ENCODE measurements around the gene NAT14.

DNA sequence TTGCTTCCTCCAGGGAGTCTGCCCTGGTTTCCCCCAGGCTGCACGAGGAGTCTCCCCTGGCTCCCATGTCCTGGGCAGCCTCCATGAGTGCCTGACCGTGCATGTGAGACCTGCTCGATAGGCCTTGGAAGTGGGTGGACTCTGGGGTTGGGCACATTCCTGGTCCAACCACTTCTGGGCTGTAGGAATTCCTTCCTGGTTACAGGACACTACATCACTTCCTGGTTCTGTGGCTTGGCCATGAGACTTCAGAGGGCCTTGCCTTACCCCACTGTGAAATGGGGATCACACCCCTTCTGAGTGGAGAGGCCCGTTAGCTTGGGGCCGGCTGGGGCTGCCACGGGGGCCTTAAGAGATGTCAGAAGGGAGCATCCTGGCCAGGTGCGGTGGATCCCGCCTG lies 12.5 kb upstream of the NAT14 start:
- TF ChIP-seq POLR2AphosphoS5 (IDR thresholded peaks at IDR 0.05; ENCODE audit: insufficient read depth in 1 of 2, low read depth in 1 of 2) (no peak), POLR2A (IDR thresholded peaks at IDR 0.05) (no peak)
- TF ChIP-seq, protein P1, sequence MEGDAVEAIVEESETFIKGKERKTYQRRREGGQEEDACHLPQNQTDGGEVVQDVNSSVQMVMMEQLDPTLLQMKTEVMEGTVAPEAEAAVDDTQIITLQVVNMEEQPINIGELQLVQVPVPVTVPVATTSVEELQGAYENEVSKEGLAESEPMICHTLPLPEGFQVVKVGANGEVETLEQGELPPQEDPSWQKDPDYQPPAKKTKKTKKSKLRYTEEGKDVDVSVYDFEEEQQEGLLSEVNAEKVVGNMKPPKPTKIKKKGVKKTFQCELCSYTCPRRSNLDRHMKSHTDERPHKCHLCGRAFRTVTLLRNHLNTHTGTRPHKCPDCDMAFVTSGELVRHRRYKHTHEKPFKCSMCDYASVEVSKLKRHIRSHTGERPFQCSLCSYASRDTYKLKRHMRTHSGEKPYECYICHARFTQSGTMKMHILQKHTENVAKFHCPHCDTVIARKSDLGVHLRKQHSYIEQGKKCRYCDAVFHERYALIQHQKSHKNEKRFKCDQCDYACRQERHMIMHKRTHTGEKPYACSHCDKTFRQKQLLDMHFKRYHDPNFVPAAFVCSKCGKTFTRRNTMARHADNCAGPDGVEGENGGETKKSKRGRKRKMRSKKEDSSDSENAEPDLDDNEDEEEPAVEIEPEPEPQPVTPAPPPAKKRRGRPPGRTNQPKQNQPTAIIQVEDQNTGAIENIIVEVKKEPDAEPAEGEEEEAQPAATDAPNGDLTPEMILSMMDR (IDR thresholded peaks at IDR 0.05), result no peak
